GM18870 (cell line): Measurements from ENCODE around the gene NEDD9.

ENCODE experiments used
- ATAC-seq: cut with Tn5 transposase; IDR thresholded peaks from one replicate; pipeline ENCODE4 v1.9.1; 2021; ENCODE audit warnings: moderate library complexity; ENCODE audit not compliant: unreplicated experiment

NEDD9 gene, protein sequence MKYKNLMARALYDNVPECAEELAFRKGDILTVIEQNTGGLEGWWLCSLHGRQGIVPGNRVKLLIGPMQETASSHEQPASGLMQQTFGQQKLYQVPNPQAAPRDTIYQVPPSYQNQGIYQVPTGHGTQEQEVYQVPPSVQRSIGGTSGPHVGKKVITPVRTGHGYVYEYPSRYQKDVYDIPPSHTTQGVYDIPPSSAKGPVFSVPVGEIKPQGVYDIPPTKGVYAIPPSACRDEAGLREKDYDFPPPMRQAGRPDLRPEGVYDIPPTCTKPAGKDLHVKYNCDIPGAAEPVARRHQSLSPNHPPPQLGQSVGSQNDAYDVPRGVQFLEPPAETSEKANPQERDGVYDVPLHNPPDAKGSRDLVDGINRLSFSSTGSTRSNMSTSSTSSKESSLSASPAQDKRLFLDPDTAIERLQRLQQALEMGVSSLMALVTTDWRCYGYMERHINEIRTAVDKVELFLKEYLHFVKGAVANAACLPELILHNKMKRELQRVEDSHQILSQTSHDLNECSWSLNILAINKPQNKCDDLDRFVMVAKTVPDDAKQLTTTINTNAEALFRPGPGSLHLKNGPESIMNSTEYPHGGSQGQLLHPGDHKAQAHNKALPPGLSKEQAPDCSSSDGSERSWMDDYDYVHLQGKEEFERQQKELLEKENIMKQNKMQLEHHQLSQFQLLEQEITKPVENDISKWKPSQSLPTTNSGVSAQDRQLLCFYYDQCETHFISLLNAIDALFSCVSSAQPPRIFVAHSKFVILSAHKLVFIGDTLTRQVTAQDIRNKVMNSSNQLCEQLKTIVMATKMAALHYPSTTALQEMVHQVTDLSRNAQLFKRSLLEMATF

DNA sequence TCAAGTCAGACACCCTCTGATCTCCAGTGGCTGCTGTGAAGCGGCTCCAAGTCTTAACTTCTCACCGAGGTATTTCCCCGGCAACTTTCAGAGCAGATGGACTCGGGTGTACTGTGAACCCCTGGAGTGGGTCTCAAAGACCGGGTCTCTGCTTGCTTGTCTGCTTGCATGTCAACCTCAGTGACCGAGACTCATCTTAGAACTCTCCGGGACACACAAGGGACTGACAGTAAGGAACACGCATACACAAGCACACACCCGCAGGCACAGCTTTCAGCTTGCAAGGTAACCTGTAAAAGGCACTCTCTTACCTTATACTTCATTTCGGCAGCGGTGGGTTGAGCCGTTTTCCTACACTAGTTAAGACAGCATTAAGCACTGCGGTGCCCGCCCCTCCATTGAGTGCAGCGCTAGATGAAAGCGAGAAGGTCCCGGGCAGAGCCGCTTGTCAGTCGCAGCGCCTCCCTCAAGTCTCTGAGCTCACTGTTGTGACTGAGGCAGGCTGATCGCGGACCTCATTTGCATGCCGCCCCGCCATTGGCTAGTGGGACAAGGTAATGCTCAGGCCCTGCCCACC lies at the start of gene NEDD9:
Gene NEDD9 (minus strand): TSS at position 476 of the 577 bp plus-strand sequence. CDS start 153 bp downstream, at position 323.
- ATAC-seq: peak; percentile 94

- no peak for ATAC-seq
Observed at GRCh38 chr6:11282245-11282644, 49.8 kb upstream of the NEDD9 start.

- no peak for ATAC-seq
Observed at GRCh38 chr6:11280394-11280793, 47.9 kb upstream of the NEDD9 start.

DNA sequence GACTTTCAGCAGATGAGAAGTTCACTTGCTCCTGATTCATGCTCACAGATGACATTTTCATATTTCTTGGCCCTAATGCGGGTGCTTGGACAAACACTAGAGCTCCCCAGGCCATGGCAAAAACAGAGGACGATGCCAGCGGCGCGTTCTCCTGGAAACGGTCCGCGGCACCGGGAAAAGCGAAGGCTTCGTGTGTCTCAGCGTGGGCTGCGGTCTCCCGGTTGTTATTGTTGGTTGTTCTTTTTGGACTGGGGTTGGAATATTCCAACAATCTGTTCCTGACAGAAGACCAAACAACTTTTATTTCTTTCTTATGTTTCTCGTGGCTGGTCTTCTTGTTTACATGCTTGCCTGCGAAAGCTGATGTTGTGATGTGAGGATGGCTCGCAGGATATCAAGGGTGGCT lies 46.8 kb upstream of the NEDD9 start:
- ATAC-seq: no peak

- ATAC-seq: no peak
Observed at GRCh38 chr6:11278207-11278559, 45.7 kb upstream of the NEDD9 start.

DNA sequence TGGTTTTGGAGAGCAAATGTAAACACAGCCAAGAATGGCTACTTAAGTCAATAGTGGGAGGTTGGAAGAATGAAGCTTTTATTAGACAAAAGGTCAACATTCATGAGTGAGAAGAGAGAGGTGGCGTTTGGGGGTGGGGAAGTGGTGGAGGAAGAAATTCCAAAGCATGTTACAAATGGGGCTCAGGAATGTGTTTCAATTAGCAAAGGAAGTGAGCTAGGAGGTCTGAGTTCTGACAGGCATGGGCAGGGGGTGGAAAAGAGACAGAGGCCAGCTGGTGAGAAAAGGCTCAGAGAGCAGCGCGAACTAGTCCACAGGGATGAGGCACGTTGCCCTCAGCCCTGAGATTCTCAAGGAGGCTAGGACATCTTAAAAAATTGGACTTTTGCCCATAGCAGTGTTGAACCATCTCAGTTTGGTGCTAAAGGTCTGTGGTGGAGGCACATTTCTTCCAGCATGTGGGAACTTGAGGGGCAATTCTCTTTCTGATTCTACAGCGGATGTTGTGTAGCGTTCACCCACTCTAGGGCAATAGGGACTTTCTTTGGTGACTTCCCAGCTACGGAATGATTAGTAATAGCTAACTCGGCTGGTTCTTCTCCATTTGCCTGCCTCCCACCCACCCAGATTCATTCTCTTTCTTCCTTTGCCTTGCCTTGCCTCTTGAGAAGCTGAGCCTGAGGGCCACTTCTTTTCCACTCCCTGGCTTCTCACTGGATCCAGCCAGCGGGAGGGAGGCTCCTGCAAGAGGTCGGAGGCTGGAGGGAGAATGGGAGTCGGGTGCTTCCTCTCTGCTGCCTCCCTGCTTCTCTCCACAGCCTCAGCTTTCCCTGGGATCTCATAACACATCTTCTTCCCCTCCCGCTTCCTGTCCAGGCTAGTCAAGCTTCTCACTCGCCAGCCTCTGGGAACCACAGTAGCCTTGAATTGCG lies 45.1 kb upstream of the NEDD9 start:
- peak; percentile 37 for ATAC-seq

- no peak for ATAC-seq
Observed at GRCh38 chr6:11276911-11277274, 44.4 kb upstream of the NEDD9 start.

GRCh38 chr6:11276228-11276627 lies 43.8 kb upstream of the NEDD9 start:
- ATAC-seq: no peak

GRCh38 chr6:11275598-11275997 lies 43.1 kb upstream of the NEDD9 start:
- ATAC-seq: peak; percentile 85

- no peak for ATAC-seq
Observed at GRCh38 chr6:11273406-11274065, 41.1 kb upstream of the NEDD9 start.

- no peak for ATAC-seq
Observed at GRCh38 chr6:11272491-11273192, 40.2 kb upstream of the NEDD9 start.

DNA sequence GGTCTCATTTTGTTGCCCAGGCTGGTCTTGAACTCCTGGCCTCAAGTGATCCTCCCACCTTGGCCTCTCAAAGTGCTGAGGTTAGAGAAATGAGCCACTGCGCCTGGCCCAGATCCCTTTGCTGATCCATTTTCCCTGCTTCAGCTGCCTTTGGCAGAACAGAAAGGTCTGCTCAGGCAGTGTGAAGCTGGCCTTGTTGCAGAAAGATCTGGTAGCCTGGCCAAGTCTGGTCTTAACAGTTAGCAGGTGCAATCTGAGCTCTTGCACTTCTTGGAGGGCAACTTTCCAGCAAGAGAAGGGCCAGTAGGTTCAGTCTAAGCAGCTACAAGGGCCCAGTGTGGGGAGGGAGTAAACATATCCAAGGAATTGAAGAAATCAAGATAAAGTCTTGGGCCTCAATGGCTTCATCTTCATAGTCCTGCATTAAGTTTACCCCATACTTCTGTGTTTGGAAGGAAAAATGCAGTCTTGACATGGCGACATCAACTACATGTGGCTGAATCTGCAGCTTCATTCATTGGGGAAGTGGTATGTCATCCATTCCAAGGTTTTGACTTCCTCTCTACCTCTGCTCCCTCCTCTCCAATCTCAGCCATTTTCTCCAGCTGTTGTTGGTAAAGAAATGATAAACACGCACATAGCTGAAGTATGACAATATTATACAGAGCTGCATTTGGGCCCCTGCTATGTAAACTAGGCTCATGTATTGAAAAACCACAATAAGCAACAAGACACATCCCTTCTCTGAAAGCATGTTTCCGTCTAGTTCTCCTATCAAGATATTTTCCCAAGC lies 39.0 kb upstream of the NEDD9 start:
- no peak for ATAC-seq

- ATAC-seq: no peak
Observed at GRCh38 chr6:11270030-11271027, 37.9 kb upstream of the NEDD9 start.

- no peak for ATAC-seq
Observed at GRCh38 chr6:11268978-11269377, 36.5 kb upstream of the NEDD9 start.

GRCh38 chr6:11266926-11267325 lies 34.5 kb upstream of the NEDD9 start:
- no peak for ATAC-seq

- no peak for ATAC-seq
Observed at GRCh38 chr6:11265932-11266331, 33.5 kb upstream of the NEDD9 start.

DNA sequence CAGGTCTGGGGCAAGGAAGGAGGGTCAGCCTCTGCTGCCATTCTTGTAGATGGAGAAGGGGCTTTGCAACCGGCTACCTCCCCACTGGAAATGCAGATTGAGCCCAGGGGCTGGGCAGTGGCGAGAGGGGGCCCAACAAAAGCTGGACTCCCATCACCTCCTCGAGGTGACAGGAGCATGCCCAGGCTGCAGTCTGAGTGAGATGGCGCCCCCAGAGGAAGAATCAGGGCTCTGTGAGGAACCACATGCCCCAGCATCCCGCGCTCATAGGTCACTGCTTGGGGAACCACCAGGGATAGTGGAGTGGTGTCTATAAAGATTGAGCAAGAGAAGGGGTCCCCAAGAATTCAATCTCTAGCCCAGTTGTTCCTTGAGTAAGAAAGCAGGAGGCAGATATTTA lies 31.6 kb upstream of the NEDD9 start:
- no peak for ATAC-seq
